Nephron progenitor cell (in vitro differentiated cells): Measurements from ENCODE around the gene KCNAB2.
A peak's percentile ranks its signal among the peaks of the same experiment; 100 is the strongest.

Experiments used
- DNase-seq: peaks from one replicate; pipeline ENCODE4 v3.0.0; 2021
- H3K27ac Mint-ChIP-seq: 2 replicates; pipeline ENCODE4 v1.8.0; 2021; ENCODE audit warnings: mild to moderate bottlenecking, moderate library complexity, mixed read lengths
- H3K27me3 Mint-ChIP-seq: 2 replicates; pipeline ENCODE4 v1.8.0; 2021; ENCODE audit warnings: mild to moderate bottlenecking, low read depth, mixed read lengths; ENCODE audit not compliant: poor library complexity
- H3K36me3 Mint-ChIP-seq: 2 replicates; pipeline ENCODE4 v1.8.0; 2021; ENCODE audit warnings: low read depth, mixed read lengths
- H3K4me1 Mint-ChIP-seq: 2 replicates; pipeline ENCODE4 v1.8.0; 2021; ENCODE audit warnings: mixed read lengths
- H3K4me3 Mint-ChIP-seq: 2 replicates; pipeline ENCODE4 v1.8.0; 2021; ENCODE audit warnings: mild to moderate bottlenecking, moderate library complexity, mixed read lengths
- H3K9me3 Mint-ChIP-seq: 2 replicates; pipeline ENCODE4 v1.8.0; 2021; ENCODE audit warnings: mild to moderate bottlenecking, moderate library complexity, mixed read lengths
- CTCF ChIP-seq: fragments of 200-600 bp; sonication (generic); IDR thresholded peaks from 2 replicates; pipeline ENCODE4 v1.5.0; 2021; ENCODE audit warnings: antibody characterized with exemption

Gene KCNAB2

GRCh38 chr1:5999711-6000443 is 45.8 kb upstream of the KCNAB2 start:
- no peak overlapping the region for H3K27ac Mint-ChIP-seq
- no peak overlapping the region for H3K4me3 Mint-ChIP-seq
- TF ChIP-seq CTCF, result no peak
- peaks cover 46% of the 10 kb centered on the region for H3K4me1 Mint-ChIP-seq
- H3K9me3 Mint-ChIP-seq, result no peaks in the 10 kb centered on the region
- H3K36me3 Mint-ChIP-seq, result no peaks in the 10 kb centered on the region
- no peak for DNase-seq
- H3K27me3 Mint-ChIP-seq, result peaks cover 27% of the 10 kb centered on the region

GRCh38 chr1:6000444-6001288 is 45.0 kb upstream of the KCNAB2 start:
- H3K36me3 Mint-ChIP-seq, result no peaks in the 10 kb centered on the region
- H3K9me3 Mint-ChIP-seq, result no peaks in the 10 kb centered on the region
- H3K27me3 Mint-ChIP-seq, result peaks cover 27% of the 10 kb centered on the region
- H3K4me1 Mint-ChIP-seq, result peaks cover 46% of the 10 kb centered on the region
- no peak for DNase-seq
- no peak overlapping the region for H3K27ac Mint-ChIP-seq
- H3K4me3 Mint-ChIP-seq, result no peak overlapping the region
- no peak for TF ChIP-seq CTCF

GRCh38 chr1:6001992-6002576 is 43.6 kb upstream of the KCNAB2 start:
- H3K27me3 Mint-ChIP-seq, result peaks cover 20% of the 10 kb centered on the region
- no peak overlapping the region for H3K27ac Mint-ChIP-seq
- H3K9me3 Mint-ChIP-seq, result no peaks in the 10 kb centered on the region
- no peak for DNase-seq
- H3K4me1 Mint-ChIP-seq, result peaks cover 53% of the 10 kb centered on the region
- no peak for TF ChIP-seq CTCF
- H3K36me3 Mint-ChIP-seq, result no peaks in the 10 kb centered on the region
- H3K4me3 Mint-ChIP-seq, result no peak overlapping the region

GRCh38 chr1:6002714-6003501 is 42.8 kb upstream of the KCNAB2 start:
- Mint-ChIP-seq H3K36me3 (no peaks in the 10 kb centered on the region), H3K27ac (peak overlapping the region; percentile 92), H3K4me1 (peaks cover 53% of the 10 kb centered on the region), H3K27me3 (peaks cover 18% of the 10 kb centered on the region), H3K4me3 (peak overlapping the region; percentile 57), H3K9me3 (no peaks in the 10 kb centered on the region)
- no peak for TF ChIP-seq CTCF
- peak; percentile 40 for DNase-seq

- peak overlapping the region; percentile 57 for H3K4me3 Mint-ChIP-seq
- H3K27me3 Mint-ChIP-seq, result peaks cover 18% of the 10 kb centered on the region
- no peaks in the 10 kb centered on the region for H3K36me3 Mint-ChIP-seq
- DNase-seq, result peak; percentile 40
- TF ChIP-seq CTCF, result no peak
- H3K27ac Mint-ChIP-seq, result peak overlapping the region; percentile 92
- H3K9me3 Mint-ChIP-seq, result no peaks in the 10 kb centered on the region
- peaks cover 60% of the 10 kb centered on the region for H3K4me1 Mint-ChIP-seq
Measured at GRCh38 chr1:6003568-6004411, 41.9 kb upstream of the KCNAB2 start.
